IgD-negative memory B cell (primary cell): ENCODE measurements around the gene IL23A. TPM values are rescaled to one million over a fixed set of nuclear protein-coding genes. Genes with fewer than 3 reads are reported as not detected.
"Not testable (repeated sequence)": the region's sequence is repeated elsewhere in the genome, so short reads cannot be mapped to it uniquely, and the experiment has no call there.

Experiments used
- H3K27ac Mint-ChIP-seq, 3 donors: one replicate each; pipeline ENCODE4 v1.8.0; 2020 to 2022; ENCODE audit warnings: mild to moderate bottlenecking in 3 of 3, mixed read lengths in 3 of 3, moderate library complexity in 1 of 3
- H3K27me3 Mint-ChIP-seq: one replicate; pipeline ENCODE4 v1.8.0; 2021; ENCODE audit warnings: mixed read lengths
- H3K36me3 Mint-ChIP-seq: one replicate; pipeline ENCODE4 v1.8.0; 2020; ENCODE audit warnings: mild to moderate bottlenecking, mixed read lengths
- H3K4me1 Mint-ChIP-seq, 3 donors: one replicate each; pipeline ENCODE4 v1.8.0; 2020 to 2022; ENCODE audit warnings: mixed read lengths in 3 of 3, mild to moderate bottlenecking in 1 of 3
- H3K4me3 Mint-ChIP-seq, 4 donors: one replicate each; pipeline ENCODE4 v1.8.0; 2020 to 2022; ENCODE audit warnings: mild to moderate bottlenecking in 4 of 4, mixed read lengths in 4 of 4, moderate library complexity in 3 of 4
- H3K9me3 Mint-ChIP-seq, 3 donors: one replicate each; pipeline ENCODE4 v1.8.0; 2020 to 2021; ENCODE audit warnings: mixed read lengths in 3 of 3, mild to moderate bottlenecking in 1 of 3
- polyA plus RNA-seq: library from polyadenylated mRNA; unstranded; fragments of 300-500 nt; fragmentation: Illumina TruSeq; gene quantifications from one replicate; pipeline ENCODE4 v1.2.3, GENCODE V29; 2021

IL23A gene
- polyA plus RNA-seq, 1 donor from 2014 or later: 12.4 TPM

GRCh38 chr12:56315249-56315621, 23.4 kb upstream of the IL23A start:
- peaks cover 3 to 10% (median 6%) of the 10 kb centered on the region in 3 donors for H3K4me1 Mint-ChIP-seq
- peak overlapping the region; percentile 95 to 99 (median 97) for H3K27ac Mint-ChIP-seq
- H3K27me3 Mint-ChIP-seq: no peaks in the 10 kb centered on the region
- H3K9me3 Mint-ChIP-seq: no peaks in the 10 kb centered on the region
- peak overlapping the region; percentile 98 to 99 (median 99) for H3K4me3 Mint-ChIP-seq
- H3K36me3 Mint-ChIP-seq: no peaks in the 10 kb centered on the region

- Mint-ChIP-seq H3K4me3 (peak within 1 kb of the TSS; percentile 98 to 99 (median 99)), H3K4me1 (peaks cover 3 to 10% (median 4%) of the 10 kb centered on the region in 3 donors), H3K27me3 (no peaks in the 10 kb centered on the region), H3K27ac (peak within 1 kb of the TSS; percentile 95 to 99 (median 97)), H3K9me3 (no peaks in the 10 kb centered on the region), H3K36me3 (no peaks in the 10 kb centered on the region)
Measured at GRCh38 chr12:56315622-56316473, 22.8 kb upstream of the IL23A start, which contains the start of gene CNPY2. TSS of gene CNPY2 (minus strand) at chr12:56315988. CDS start at chr12:56315217, 771 bp downstream.

- Mint-ChIP-seq H3K27ac (no peak overlapping the region), H3K27me3 (no peaks in the 10 kb centered on the region), H3K36me3 (no peaks in the 10 kb centered on the region), H3K4me3 (peak overlapping the region in 1 of 4 donors; percentile 53), H3K9me3 (no peaks in the 10 kb centered on the region), H3K4me1 (peaks cover 4 to 10% (median 4%) of the 10 kb centered on the region in 3 donors)
Measured at GRCh38 chr12:56317675-56318074, 21.0 kb upstream of the IL23A start.

GRCh38 chr12:56321027-56321426, 17.7 kb upstream of the IL23A start:
- peaks cover 0 to 6% (median 4%) of the 10 kb centered on the region in 3 donors for H3K4me1 Mint-ChIP-seq
- H3K9me3 Mint-ChIP-seq: no peaks in the 10 kb centered on the region
- no peak overlapping the region for H3K27ac Mint-ChIP-seq
- H3K27me3 Mint-ChIP-seq: no peaks in the 10 kb centered on the region
- peaks cover 2% of the 10 kb centered on the region for H3K36me3 Mint-ChIP-seq
- no peak overlapping the region for H3K4me3 Mint-ChIP-seq

- not testable (repeated sequence) for H3K4me1 Mint-ChIP-seq, H3K9me3 Mint-ChIP-seq, H3K27me3 Mint-ChIP-seq, H3K4me3 Mint-ChIP-seq, H3K36me3 Mint-ChIP-seq
- H3K27ac Mint-ChIP-seq: peak overlapping the region in 1 of 3 donors; percentile 48
Measured at GRCh38 chr12:56321610-56322009, 17.1 kb upstream of the IL23A start.

GRCh38 chr12:56324206-56324605, 14.5 kb upstream of the IL23A start:
- H3K4me3 Mint-ChIP-seq: no peak overlapping the region
- H3K4me1 Mint-ChIP-seq: peaks cover 0 to 3% (median 0%) of the 10 kb centered on the region in 3 donors
- H3K27ac Mint-ChIP-seq: no peak overlapping the region
- no peaks in the 10 kb centered on the region for H3K27me3 Mint-ChIP-seq
- H3K36me3 Mint-ChIP-seq: peaks cover 7% of the 10 kb centered on the region
- H3K9me3 Mint-ChIP-seq: no peaks in the 10 kb centered on the region

- Mint-ChIP-seq H3K36me3 (peaks cover 9% of the 10 kb centered on the region), H3K27ac (peak overlapping the region in 1 of 3 donors; percentile 11), H3K9me3 (no peaks in the 10 kb centered on the region), H3K4me3 (no peak overlapping the region), H3K4me1 (peaks cover 0 to 3% (median under 1%) of the 10 kb centered on the region in 3 donors), H3K27me3 (no peaks in the 10 kb centered on the region)
Measured at GRCh38 chr12:56326126-56326525, 12.6 kb upstream of the IL23A start.

- Mint-ChIP-seq H3K4me3 (no peak overlapping the region), H3K36me3 (peaks cover 9% of the 10 kb centered on the region), H3K9me3 (no peaks in the 10 kb centered on the region), H3K27me3 (no peaks in the 10 kb centered on the region), H3K4me1 (peaks cover 0 to 3% (median 2%) of the 10 kb centered on the region in 3 donors), H3K27ac (no peak overlapping the region)
Measured at GRCh38 chr12:56326533-56326932, 12.2 kb upstream of the IL23A start.

GRCh38 chr12:56330936-56331490, 7.7 kb upstream of the IL23A start:
- peaks cover 7% of the 10 kb centered on the region for H3K36me3 Mint-ChIP-seq
- peak overlapping the region in 1 of 4 donors; percentile 5 for H3K4me3 Mint-ChIP-seq
- no peaks in the 10 kb centered on the region for H3K27me3 Mint-ChIP-seq
- H3K27ac Mint-ChIP-seq: peak overlapping the region in 2 of 3 donors; percentile 35 to 100
- peaks cover 12 to 23% (median 23%) of the 10 kb centered on the region in 3 donors for H3K4me1 Mint-ChIP-seq
- H3K9me3 Mint-ChIP-seq: no peaks in the 10 kb centered on the region

- Mint-ChIP-seq H3K9me3 (no peaks in the 10 kb centered on the region), H3K27me3 (no peaks in the 10 kb centered on the region), H3K4me3 (peak overlapping the region; percentile 92 to 100 (median 98)), H3K27ac (peak overlapping the region; percentile 99 to 100 (median 100)), H3K4me1 (peaks cover 22 to 29% (median 28%) of the 10 kb centered on the region in 3 donors), H3K36me3 (peaks cover 2% of the 10 kb centered on the region)
Measured at GRCh38 chr12:56332512-56333196, 6.0 kb upstream of the IL23A start.

GRCh38 chr12:56333197-56333678, 5.4 kb upstream of the IL23A start:
- no peaks in the 10 kb centered on the region for H3K27me3 Mint-ChIP-seq
- peaks cover 2% of the 10 kb centered on the region for H3K36me3 Mint-ChIP-seq
- peak overlapping the region; percentile 99 to 100 (median 100) for H3K27ac Mint-ChIP-seq
- H3K4me1 Mint-ChIP-seq: peaks cover 26 to 32% (median 31%) of the 10 kb centered on the region in 3 donors
- H3K9me3 Mint-ChIP-seq: no peaks in the 10 kb centered on the region
- peak overlapping the region; percentile 92 to 100 (median 98) for H3K4me3 Mint-ChIP-seq

GRCh38 chr12:56333679-56334489, 4.8 kb upstream of the IL23A start, which contains the start of gene PAN2:
TSS of gene PAN2 (minus strand) at chr12:56334000. CDS start at chr12:56333094, 906 bp downstream.
- Mint-ChIP-seq H3K36me3 (peaks cover 4% of the 10 kb centered on the region), H3K27me3 (peaks cover 2% of the 10 kb centered on the region), H3K4me1 (peaks cover 32 to 37% (median 36%) of the 10 kb centered on the region in 3 donors), H3K9me3 (no peaks in the 10 kb centered on the region), H3K4me3 (peak within 1 kb of the TSS; percentile 92 to 100 (median 98)), H3K27ac (peak within 1 kb of the TSS; percentile 99 to 100 (median 100))

- Mint-ChIP-seq H3K36me3 (peaks cover 4% of the 10 kb centered on the region), H3K9me3 (no peaks in the 10 kb centered on the region), H3K4me3 (peak overlapping the region; percentile 92 to 100 (median 98)), H3K4me1 (peaks cover 36 to 40% (median 39%) of the 10 kb centered on the region in 3 donors), H3K27ac (peak overlapping the region; percentile 99 to 100 (median 100)), H3K27me3 (peaks cover 2% of the 10 kb centered on the region)
Measured at GRCh38 chr12:56334490-56334793, 4.2 kb upstream of the IL23A start.

- not testable (repeated sequence) for H3K36me3 Mint-ChIP-seq, H3K9me3 Mint-ChIP-seq, H3K27me3 Mint-ChIP-seq
- peak overlapping the region in 1 of 4 donors; percentile 73 for H3K4me3 Mint-ChIP-seq
- H3K27ac Mint-ChIP-seq: peak overlapping the region in 1 of 3 donors; percentile 99
- peaks cover 41 to 46% (median 42%) of the 10 kb centered on the region in 3 donors for H3K4me1 Mint-ChIP-seq
Measured at GRCh38 chr12:56335527-56335926, 3.2 kb upstream of the IL23A start.
